OCI-LY7 (cell line): ENCODE data around the gene BIRC5. TPM values are rescaled to one million over a fixed set of nuclear protein-coding genes. Genes with fewer than 3 reads are reported as not detected.

Experiments used
- BruUV-seq: library from RNA; stranded (reverse); fragments of 400-500 nt; replicated peaks from 2 replicates; lab custom pipeline; 2021; lab: Mats Ljungman, UMichigan
- CTCF ChIA-PET: fragments of 300-600 bp; sonication (Branson Sonifier 250); formaldehyde crosslinking; loops from one replicate; lab custom pipeline; 2022; ENCODE audit warnings: antibody characterized with exemption; ENCODE audit not compliant: unreplicated experiment; lab: Charles Lee
- POLR2A ChIA-PET: fragments of 300-600 bp; sonication (Branson Sonifier 250); formaldehyde crosslinking; loops from one replicate; lab custom pipeline; 2022; ENCODE audit warnings: antibody characterized with exemption; lab: Charles Lee
- DNase-seq: peaks from one replicate; pipeline ENCODE4 v3.0.0-alpha.2; 2015; ENCODE audit warnings: low spot score
- H2AFZ ChIP-seq: fragments of 200-600 bp; sonication (generic), shearing (Covaris generic); 2 replicates; pipeline ENCODE4 v1.6.1; 2014; ENCODE audit warnings: mild to moderate bottlenecking, antibody characterized with exemption, low read length, moderate library complexity
- H3K27ac ChIP-seq: fragments of 200-600 bp; sonication (generic); 2 replicates; pipeline ENCODE4 v1.5.1; 2014; ENCODE audit warnings: mixed run types, low read depth, mild to moderate bottlenecking, moderate library complexity, low read length, inconsistent platforms; ENCODE audit not compliant: poor library complexity, severe bottlenecking
- H3K36me3 ChIP-seq: fragments of 200-600 bp; sonication (generic); 2 replicates; pipeline ENCODE4 v1.6.1; 2014; ENCODE audit warnings: mild to moderate bottlenecking, antibody characterized with exemption, low read length, moderate library complexity, mixed read lengths; ENCODE audit not compliant: insufficient read depth
- H3K4me1 ChIP-seq: fragments of 200-600 bp; sonication (generic); 2 replicates; pipeline ENCODE4 v1.5.1; 2014; ENCODE audit warnings: mild to moderate bottlenecking, low read length; ENCODE audit not compliant: insufficient read depth, poor library complexity, severe bottlenecking
- H3K4me2 ChIP-seq: fragments of 200-600 bp; sonication (generic); 2 replicates; pipeline ENCODE4 v1.6.1; 2014; ENCODE audit warnings: mild to moderate bottlenecking, low read length
- H3K4me3 ChIP-seq: fragments of 200-600 bp; sonication (generic); 2 replicates; pipeline ENCODE4 v1.5.1; 2014; ENCODE audit warnings: mild to moderate bottlenecking, low read depth, low read length; ENCODE audit not compliant: poor library complexity, severe bottlenecking
- H3K79me2 ChIP-seq: fragments of 200-600 bp; sonication (generic); 2 replicates; pipeline ENCODE4 v1.6.1; 2016; ENCODE audit warnings: low read depth, mild to moderate bottlenecking, low read length, moderate library complexity, mixed read lengths; ENCODE audit not compliant: insufficient read depth
- H3K9me2 ChIP-seq: fragments of 200-600 bp; sonication (generic); 2 replicates; pipeline ENCODE4 v1.6.1; 2016; ENCODE audit warnings: mild to moderate bottlenecking, low read length, mixed read lengths; ENCODE audit not compliant: insufficient read depth
- H3K9me3 ChIP-seq: fragments of 200-600 bp; sonication (generic); 2 replicates; pipeline ENCODE4 v1.6.1; 2014; ENCODE audit warnings: mild to moderate bottlenecking, mixed run types, low read length, mixed read lengths
- H4K20me1 ChIP-seq: fragments of 200-600 bp; sonication (generic); 2 replicates; pipeline ENCODE4 v1.6.1; 2014; ENCODE audit warnings: mild to moderate bottlenecking, antibody characterized with exemption, low read length, moderate library complexity, mixed read lengths; ENCODE audit not compliant: insufficient read depth
- CTCF ChIP-seq: fragments of 200-600 bp; sonication (generic); conservative IDR thresholded peaks from 2 replicates; pipeline ENCODE4 v1.5.1; 2014; ENCODE audit warnings: mild to moderate bottlenecking, antibody characterized with exemption, low read length, moderate library complexity, mixed read lengths
- EZH2phosphoT487 ChIP-seq: fragments of 200-600 bp; sonication (generic); IDR thresholded peaks from 2 replicates; pipeline ENCODE4 v1.6.1; 2018; ENCODE audit warnings: low read depth, borderline replicate concordance, mild to moderate bottlenecking, mixed run types, antibody characterized with exemption, low read length, moderate library complexity, mixed read lengths
- intact Hi-C: fragments of 100-400 bp; cut with micrococcal nuclease; formaldehyde crosslinking; loops from one replicate; pipeline ENCODE4 v1.10.0; 2022; ENCODE audit not compliant: unreplicated experiment
- total RNA-seq, 2 experiments: library from RNA; depleted of rRNA in 1 of 2; stranded (reverse); fragments of >200 nt in 1 of 2; shearing (Covaris generic) in 1 of 2; gene quantifications; 2 replicates each; pipeline ENCODE4 v1.2.3, GENCODE V29; 2014 to 2022

The BIRC5 gene
- total RNA-seq, 2 experiments from 2014 or later: 184 to 266 TPM

GRCh38 chr17:78230252-78230962 is 16.4 kb downstream of the BIRC5 start:
- Histone ChIP-seq H3K4me2 (no peak overlapping the region; the same call in 1 of the 2 replicates), H2AFZ (no peak overlapping the region), H3K4me1 (peaks cover 14% of the 10 kb centered on the region), H3K79me2 (no peaks in the 10 kb centered on the region), H3K36me3 (peaks cover 2% of the 10 kb centered on the region), H3K27ac (no peak overlapping the region), H3K9me3 (no peaks in the 10 kb centered on the region), H4K20me1 (no peaks in the 10 kb centered on the region), H3K9me2 (no peaks in the 10 kb centered on the region), H3K4me3 (no peak overlapping the region)
- ChIA-PET CTCF (no interaction called here), POLR2A (interaction anchor here (0.7 kb wide), 1 partner anchor 37 kb away, joined by 3 read pairs; no protein-coding TSS in a partner anchor)
- TF ChIP-seq CTCF (no peak), EZH2phosphoT487 (no peak)
- no peak for DNase-seq
- BruUV-seq: no TSS peak
- intact Hi-C loops: no loop called here

GRCh38 chr17:78230996-78231935 is 17.2 kb downstream of the BIRC5 start, which contains the start of gene TMEM235:
TSS of gene TMEM235 (plus strand) at chr17:78231631. CDS start at chr17:78232024, 393 bp downstream.
- no peaks in the 10 kb centered on the region for H3K9me2 ChIP-seq
- no peak within 1 kb of the TSS for H3K27ac ChIP-seq
- no peaks in the 10 kb centered on the region for H4K20me1 ChIP-seq
- POLR2A ChIA-PET: no interaction called here
- H2AFZ ChIP-seq: no peak within 1 kb of the TSS
- no peak within 1 kb of the TSS for H3K4me3 ChIP-seq
- no peak for DNase-seq
- no peak within 1 kb of the TSS; the same call in 1 of the 2 replicates for H3K4me2 ChIP-seq
- BruUV-seq: no TSS peak
- no peaks in the 10 kb centered on the region for H3K79me2 ChIP-seq
- H3K36me3 ChIP-seq: no peaks in the 10 kb centered on the region
- CTCF ChIA-PET: interaction anchor here (0.5 kb wide), 1 partner anchor 558 kb away, joined by 3 read pairs; no protein-coding TSS in a partner anchor
- H3K4me1 ChIP-seq: peaks cover 14% of the 10 kb centered on the region
- H3K9me3 ChIP-seq: no peaks in the 10 kb centered on the region
- intact Hi-C loops: no loop called here
- no peak for TF ChIP-seq CTCF
- no peak for TF ChIP-seq EZH2phosphoT487
